Limb (tissue), 2 donors: ENCODE data around the gene MSH3.
"Not testable (repeated sequence)": the region's sequence is repeated elsewhere in the genome, so short reads cannot be mapped to it uniquely, and the experiment has no call there.

Experiments
- DNase-seq, 2 donors: peaks; one replicate each; pipeline ENCODE4 v3.0.0-alpha.2; 2016; ENCODE audit errors: extremely low spot score in 2 of 2

Gene MSH3

GRCh38 chr5:80902624-80903023 is 248.2 kb downstream of the MSH3 start:
- not testable (repeated sequence) for DNase-seq

- no peak for DNase-seq
Observed at GRCh38 chr5:80904533-80905187, 250.2 kb downstream of the MSH3 start.

DNA sequence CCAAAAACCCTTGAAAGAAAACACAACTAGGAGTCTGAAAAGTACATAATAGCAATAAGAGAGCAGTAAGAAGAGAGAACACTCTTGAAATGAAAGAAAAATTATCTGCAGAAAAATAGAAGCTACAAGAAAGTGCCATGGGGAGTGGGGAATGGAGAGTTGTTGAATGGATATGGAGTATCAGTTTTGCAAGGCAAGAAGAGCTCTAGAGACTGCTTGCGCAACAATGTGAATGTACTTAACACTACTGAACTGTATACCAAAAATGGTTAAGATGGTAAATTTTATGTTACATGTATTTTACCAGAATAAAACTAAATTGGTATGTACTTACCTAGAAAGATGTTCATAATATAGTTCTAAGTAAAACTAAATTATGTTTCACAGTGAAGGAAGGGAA is 251.0 kb downstream of the MSH3 start:
- no peak for DNase-seq

DNA sequence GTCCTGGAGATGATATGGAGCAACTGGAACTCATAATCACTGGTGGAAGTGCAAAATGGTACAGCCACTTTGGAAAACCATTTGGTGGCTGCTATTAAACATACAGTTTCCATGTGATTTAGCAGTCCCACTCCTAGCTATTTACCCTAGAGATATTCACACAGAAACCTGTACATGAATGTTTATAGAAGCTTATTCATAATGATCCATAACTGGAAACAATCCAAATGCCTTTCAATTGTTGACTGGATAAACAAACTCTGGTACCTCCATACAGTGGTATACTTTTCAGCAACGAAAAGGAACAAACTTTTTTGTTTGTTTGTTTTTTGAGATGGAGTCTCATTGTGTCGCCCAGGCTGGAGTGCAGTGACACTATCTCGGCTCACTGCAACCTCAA is 258.0 kb downstream of the MSH3 start:
- DNase-seq, result no peak

GRCh38 chr5:80915716-80916115 is 261.3 kb downstream of the MSH3 start:
- DNase-seq, result no peak

- DNase-seq, result peak in 1 of 2 donors; percentile 29
Observed at GRCh38 chr5:80916676-80917075, 262.2 kb downstream of the MSH3 start.

GRCh38 chr5:80917631-80918030 is 263.2 kb downstream of the MSH3 start:
- DNase-seq, result no peak

DNA sequence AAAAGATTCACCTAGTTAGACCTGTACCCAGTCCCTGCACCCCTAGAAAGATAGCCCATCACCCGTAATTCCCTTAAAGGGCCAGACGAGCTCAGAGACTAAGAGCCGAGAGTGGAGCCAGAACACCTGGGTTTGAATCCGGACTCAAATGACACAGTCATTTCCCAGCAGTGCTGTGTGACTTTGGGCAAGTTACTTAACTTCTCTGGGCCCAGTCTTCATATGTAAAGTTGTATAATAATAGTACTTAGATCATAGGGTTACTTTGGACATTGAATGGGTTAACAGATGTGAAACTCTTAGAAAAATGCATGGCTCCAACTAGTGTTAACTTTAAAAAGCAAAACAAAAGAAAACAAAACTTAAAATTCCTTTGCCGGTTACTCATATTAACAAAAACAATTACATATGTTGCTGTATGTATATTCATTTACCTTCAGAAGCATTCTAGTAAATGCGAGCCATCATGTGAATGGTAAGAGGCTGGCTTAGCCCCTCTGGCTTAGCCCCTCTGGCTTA is 265.3 kb downstream of the MSH3 start:
- no peak for DNase-seq

DNA sequence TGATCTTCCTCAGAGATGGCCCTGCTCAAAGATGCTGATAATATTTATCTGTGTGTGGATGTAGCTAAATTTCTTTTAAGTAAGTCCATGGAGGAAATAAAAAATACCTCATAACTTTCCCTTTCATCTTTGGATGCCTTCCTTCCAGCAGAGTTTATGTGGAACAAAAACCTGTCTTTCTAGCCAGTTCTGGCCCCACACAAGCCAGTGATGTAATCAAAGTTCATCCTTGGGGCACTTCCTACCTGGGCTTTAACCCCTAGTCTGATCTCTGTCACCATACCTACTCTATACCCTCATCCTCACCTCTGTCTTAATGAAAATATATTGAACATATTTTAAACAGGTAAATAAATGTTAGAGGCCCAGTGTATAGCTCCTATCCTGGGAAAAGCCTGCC is 265.9 kb downstream of the MSH3 start:
- no peak for DNase-seq

DNA sequence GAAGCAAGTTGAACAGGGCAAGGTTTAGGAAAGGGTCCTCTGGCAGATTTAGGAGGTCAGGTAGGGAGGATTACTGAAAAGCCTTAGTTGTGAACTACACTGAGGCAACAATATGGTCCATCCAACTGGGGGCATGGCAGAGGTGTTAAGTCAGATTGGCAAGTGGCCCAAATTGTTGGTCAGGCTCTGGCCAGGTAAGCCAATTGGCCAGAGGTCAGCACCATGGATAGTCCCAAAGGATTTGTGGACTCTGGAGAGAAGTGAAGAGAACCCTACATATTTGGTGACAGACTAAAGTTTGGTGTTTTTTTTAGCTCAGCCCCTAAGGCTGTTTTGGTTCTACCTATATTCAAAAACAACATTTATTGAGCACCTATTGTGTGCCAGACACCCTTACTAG is 266.6 kb downstream of the MSH3 start:
- DNase-seq, result no peak

- no peak for DNase-seq
Observed at GRCh38 chr5:80925931-80926330, 271.5 kb downstream of the MSH3 start.
